ENCODE data around the gene IRF2. TPM values are rescaled to one million over a fixed set of nuclear protein-coding genes. Genes with fewer than 3 reads are reported as not detected.

Gene IRF2
- total RNA-seq, 1 donor from 2014 or later, result 19.7 TPM

DNA sequence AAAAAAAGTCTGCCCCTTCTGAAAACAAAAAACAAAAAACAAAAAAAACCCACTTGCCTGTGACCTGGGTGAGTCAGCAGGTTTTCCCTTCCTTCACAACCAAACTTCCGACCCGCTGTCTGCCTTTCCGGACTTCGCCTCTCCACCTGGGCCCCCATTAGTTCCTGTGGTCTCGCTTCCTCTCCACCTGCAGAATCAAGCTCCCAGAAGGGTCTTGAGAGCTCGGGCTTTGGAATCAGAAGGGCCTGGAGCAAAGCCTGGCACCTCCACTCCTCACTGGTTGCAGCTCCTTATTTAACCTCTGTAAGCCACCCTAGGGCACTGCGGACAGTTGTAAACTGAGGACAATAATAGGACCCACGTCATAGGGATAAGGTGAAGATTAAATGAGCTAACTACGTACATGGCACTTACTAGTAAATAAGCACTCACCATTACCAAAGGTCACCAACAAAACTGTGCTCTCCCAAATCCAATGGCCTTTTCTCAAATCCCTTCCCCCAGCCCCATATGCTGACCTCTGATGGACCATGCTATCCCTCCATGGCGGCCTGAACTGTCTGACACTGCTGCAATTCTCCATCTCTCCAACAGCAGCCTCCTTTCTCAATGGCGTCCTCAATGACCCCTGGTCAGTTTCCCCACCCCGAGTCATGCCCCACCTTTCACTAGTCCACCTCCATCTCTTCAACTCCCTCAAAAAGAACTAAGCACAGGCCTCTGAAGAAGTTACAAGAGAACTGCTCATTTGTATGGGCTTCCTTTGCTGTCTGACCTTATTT, 64.2 kb downstream of the IRF2 start:
- Mint-ChIP-seq H3K4me3 (no peak overlapping the region), H3K27me3 (no peaks in the 10 kb centered on the region), H3K36me3 (peaks cover 46% of the 10 kb centered on the region), H3K27ac (no peak overlapping the region), H3K4me1 (ENCODE audit: unreplicated experiment) (peaks cover 38% of the 10 kb centered on the region), H3K9me3 (no peaks in the 10 kb centered on the region)
- no peak for DNase-seq (ENCODE audit: extremely low spot score, unreplicated experiment)
- TF ChIP-seq, protein P1, sequence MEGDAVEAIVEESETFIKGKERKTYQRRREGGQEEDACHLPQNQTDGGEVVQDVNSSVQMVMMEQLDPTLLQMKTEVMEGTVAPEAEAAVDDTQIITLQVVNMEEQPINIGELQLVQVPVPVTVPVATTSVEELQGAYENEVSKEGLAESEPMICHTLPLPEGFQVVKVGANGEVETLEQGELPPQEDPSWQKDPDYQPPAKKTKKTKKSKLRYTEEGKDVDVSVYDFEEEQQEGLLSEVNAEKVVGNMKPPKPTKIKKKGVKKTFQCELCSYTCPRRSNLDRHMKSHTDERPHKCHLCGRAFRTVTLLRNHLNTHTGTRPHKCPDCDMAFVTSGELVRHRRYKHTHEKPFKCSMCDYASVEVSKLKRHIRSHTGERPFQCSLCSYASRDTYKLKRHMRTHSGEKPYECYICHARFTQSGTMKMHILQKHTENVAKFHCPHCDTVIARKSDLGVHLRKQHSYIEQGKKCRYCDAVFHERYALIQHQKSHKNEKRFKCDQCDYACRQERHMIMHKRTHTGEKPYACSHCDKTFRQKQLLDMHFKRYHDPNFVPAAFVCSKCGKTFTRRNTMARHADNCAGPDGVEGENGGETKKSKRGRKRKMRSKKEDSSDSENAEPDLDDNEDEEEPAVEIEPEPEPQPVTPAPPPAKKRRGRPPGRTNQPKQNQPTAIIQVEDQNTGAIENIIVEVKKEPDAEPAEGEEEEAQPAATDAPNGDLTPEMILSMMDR (conservative IDR thresholded peaks at IDR 0.05), result no peak

DNA sequence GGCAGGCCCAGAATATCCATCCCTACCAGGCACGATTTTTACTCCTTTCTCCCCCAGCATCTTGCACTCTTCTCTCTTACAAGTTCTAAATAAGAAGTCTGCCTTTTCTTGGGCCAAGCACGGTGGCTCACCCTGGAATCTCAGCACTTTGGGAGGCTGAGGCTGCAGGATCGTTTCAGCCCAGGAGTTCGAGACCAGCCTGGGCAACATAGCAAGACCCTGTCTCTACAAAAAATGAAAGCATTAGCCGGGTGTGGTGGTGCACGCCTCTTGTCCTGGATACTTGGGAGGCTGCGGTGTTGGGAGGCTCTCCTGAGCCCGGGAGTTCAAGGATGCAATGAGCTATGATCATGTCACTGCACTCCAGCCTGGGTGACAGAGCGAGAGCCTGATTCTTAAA, 64.8 kb downstream of the IRF2 start:
- no peaks in the 10 kb centered on the region for H3K27me3 Mint-ChIP-seq
- no peak overlapping the region for H3K4me3 Mint-ChIP-seq
- H3K27ac Mint-ChIP-seq, result no peak overlapping the region
- peaks cover 42% of the 10 kb centered on the region for H3K36me3 Mint-ChIP-seq
- DNase-seq (ENCODE audit: extremely low spot score, unreplicated experiment), result no peak
- peaks cover 38% of the 10 kb centered on the region for H3K4me1 Mint-ChIP-seq (ENCODE audit: unreplicated experiment)
- no peaks in the 10 kb centered on the region for H3K9me3 Mint-ChIP-seq
- TF ChIP-seq, protein P1 (conservative IDR thresholded peaks at IDR 0.05), result no peak

- Mint-ChIP-seq H3K27ac (peak overlapping the region; percentile 8), H3K4me1 (ENCODE audit: unreplicated experiment) (peaks cover 34% of the 10 kb centered on the region), H3K9me3 (no peaks in the 10 kb centered on the region), H3K27me3 (no peaks in the 10 kb centered on the region), H3K4me3 (no peak overlapping the region), H3K36me3 (peaks cover 42% of the 10 kb centered on the region)
- TF ChIP-seq, protein P1 (conservative IDR thresholded peaks at IDR 0.05), result no peak
- DNase-seq (ENCODE audit: extremely low spot score, unreplicated experiment), result no peak
These were observed 65.7 kb downstream of the IRF2 start for GRCh38 chr4:184408684-184409081.

DNA sequence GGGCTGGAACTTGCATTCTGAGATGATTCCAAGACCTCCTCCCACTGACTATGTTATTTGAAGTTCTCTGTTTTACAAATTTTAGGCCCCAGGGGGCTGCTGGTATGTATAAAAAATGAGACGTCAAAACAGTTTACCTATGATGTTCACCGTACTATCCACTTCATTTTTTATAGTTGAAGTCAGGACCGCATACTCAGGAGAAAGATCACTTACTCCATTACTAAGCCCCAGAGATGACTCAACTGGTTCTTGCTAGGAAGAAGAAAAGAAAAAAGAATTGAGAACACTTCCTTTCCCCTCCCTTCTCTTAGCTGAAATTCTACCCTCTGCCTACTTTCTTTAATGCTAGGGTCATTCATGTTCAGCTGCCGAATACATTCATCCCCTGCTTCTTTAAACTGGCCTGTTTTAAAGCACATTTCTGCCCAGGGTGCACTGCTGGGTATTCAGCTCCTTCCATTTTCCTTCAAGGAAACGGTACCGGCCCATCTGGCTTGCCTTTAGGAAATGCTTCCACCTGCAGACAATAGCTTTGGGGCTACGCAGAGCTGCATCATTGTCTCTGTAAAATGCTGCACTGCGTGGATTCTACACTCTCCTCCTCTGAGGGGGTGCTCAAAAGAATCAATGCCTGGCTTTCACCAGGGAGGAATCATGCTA, 66.2 kb downstream of the IRF2 start:
- peak overlapping the region; percentile 26 for H3K4me3 Mint-ChIP-seq
- peaks cover 39% of the 10 kb centered on the region for H3K4me1 Mint-ChIP-seq (ENCODE audit: unreplicated experiment)
- no peak for DNase-seq (ENCODE audit: extremely low spot score, unreplicated experiment)
- H3K27ac Mint-ChIP-seq, result peak overlapping the region; percentile 8
- no peaks in the 10 kb centered on the region for H3K9me3 Mint-ChIP-seq
- no peaks in the 10 kb centered on the region for H3K27me3 Mint-ChIP-seq
- H3K36me3 Mint-ChIP-seq, result peaks cover 46% of the 10 kb centered on the region
- TF ChIP-seq, protein P1 (conservative IDR thresholded peaks at IDR 0.05), result no peak

GRCh38 chr4:184406958-184407391, 67.4 kb downstream of the IRF2 start:
- DNase-seq (ENCODE audit: extremely low spot score, unreplicated experiment), result no peak
- Mint-ChIP-seq H3K4me1 (ENCODE audit: unreplicated experiment) (peaks cover 40% of the 10 kb centered on the region), H3K4me3 (peak overlapping the region; percentile 26), H3K9me3 (no peaks in the 10 kb centered on the region), H3K27me3 (no peaks in the 10 kb centered on the region), H3K36me3 (peaks cover 43% of the 10 kb centered on the region), H3K27ac (no peak overlapping the region)
- TF ChIP-seq, protein P1 (conservative IDR thresholded peaks at IDR 0.05), result no peak

Measured in type B pancreatic cell (in vitro differentiated cells).